GM13977 (cell line): ENCODE data around the gene KCNK1.

Experiments
- DNase-seq: peaks from one replicate; pipeline ENCODE4 v3.0.0; 2012; ENCODE audit warnings: low spot score
- CTCF ChIP-seq: IDR thresholded peaks from 2 replicates; pipeline ENCODE4 v1.5.1; 2012; ENCODE audit warnings: mild to moderate bottlenecking, control low read depth; ENCODE audit not compliant: insufficient read depth; ENCODE audit errors: extremely low read depth, missing control alignments
- in situ Hi-C: fragments of 300-500 bp; cut with MboI; formaldehyde crosslinking; loops from one replicate; pipeline ENCODE4 v1.12.0; 2022; ENCODE audit warnings: low sequenced_read_pairs, low pct_unique_long_range_greater_than_20kb, mixed read lengths, inconsistent platforms; ENCODE audit not compliant: unreplicated experiment

The KCNK1 gene

GRCh38 chr1:233624289-233624688, 10.4 kb downstream of the KCNK1 start:
- no peak for DNase-seq
- no peak for TF ChIP-seq CTCF
- in situ Hi-C loops: loop anchor here (10.0 kb wide), 1 partner anchor 51 kb away; no protein-coding TSS in a partner anchor

DNA sequence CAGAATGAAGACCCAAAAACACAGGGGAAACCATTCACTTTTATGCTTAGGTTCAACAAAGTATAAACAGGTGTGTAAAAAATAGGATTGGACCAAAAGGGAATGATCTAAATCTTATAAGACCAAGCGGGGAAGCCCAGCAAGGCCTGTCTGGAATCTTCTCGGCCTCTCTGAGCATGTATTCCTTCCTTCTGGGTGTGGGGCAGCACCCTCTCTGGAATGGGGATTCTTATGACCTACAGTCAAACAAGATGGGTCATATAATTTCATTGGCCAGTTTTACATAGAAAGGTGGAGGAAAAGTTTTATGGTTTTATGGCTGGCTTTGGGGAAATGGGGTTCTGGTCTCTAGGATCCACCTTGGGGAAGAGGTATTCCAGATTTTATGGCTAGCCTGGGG, 11.2 kb downstream of the KCNK1 start:
- in situ Hi-C loops: loop anchor here (10.0 kb wide), 1 partner anchor 50 kb away; no protein-coding TSS in a partner anchor
- no peak for DNase-seq
- TF ChIP-seq CTCF: no peak

DNA sequence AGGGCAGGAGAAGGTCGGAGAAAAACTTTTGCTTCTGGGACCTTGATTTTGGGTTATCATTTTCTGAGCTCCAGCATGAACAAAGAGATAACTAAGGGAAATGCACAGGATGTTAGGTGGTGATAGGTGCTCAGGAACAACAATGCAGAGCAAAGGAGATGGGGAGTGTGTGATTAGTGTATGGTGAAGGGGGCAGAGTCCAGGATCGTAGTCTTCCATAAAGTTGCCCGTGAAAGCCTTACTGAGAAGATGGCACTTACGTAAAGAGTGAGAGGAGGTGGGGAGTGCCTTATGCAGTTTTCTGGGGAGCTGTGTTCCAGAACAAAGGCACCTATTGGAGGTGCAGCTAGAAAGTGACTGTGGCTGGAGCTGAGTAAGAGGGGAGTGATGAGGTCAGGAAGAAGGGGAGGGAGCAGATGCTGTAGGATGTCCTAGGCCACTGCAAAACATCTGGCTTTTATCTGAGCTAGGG, 11.6 kb downstream of the KCNK1 start:
- in situ Hi-C loops: loop anchor here (10.0 kb wide), 1 partner anchor 49 kb away; no protein-coding TSS in a partner anchor
- no peak for DNase-seq
- TF ChIP-seq CTCF: no peak

DNA sequence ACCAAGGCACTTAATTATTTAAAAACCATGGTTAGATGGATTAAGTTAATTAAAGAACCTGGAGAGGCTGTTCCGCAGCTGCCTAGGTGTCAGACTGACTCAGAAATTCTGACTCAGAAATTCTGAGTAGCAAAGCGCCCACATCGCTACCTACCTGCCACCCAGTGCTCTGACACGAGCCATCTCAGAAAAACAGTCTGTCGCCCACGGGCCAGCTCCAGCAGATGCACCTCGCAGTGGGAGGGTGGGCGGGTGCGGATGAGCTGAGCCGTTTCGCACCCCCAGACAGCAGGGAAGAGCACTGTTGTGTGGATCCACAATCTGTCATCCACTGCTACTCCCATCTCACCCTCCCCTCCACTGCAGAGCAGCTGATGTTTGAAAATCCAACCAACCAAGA, 13.5 kb downstream of the KCNK1 start:
- TF ChIP-seq CTCF: no peak
- DNase-seq: no peak
- in situ Hi-C loops: loop anchor here (10.0 kb wide), 1 partner anchor 47 kb away; no protein-coding TSS in a partner anchor

DNA sequence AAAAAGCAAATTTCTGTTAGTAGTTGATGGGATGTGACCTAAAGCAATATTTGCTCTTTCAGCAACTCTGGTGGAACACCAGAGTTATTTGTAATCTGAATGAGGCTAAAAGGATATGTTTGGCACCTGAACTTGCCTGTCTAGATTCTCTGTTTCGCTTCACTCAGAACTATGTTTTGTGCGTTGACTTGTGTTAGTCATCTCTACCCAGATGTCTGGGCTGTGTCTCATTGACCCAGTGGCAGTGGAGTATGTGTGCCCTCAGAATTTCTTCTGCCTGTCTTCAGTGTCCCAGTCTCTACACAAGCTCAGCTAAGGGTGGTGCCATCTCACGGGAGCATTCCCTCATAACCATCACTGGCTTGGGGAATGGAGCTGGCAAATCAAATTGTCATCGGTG, 13.9 kb downstream of the KCNK1 start:
- in situ Hi-C loops: loop anchor here (10.0 kb wide), 1 partner anchor 47 kb away; no protein-coding TSS in a partner anchor
- TF ChIP-seq CTCF: no peak
- DNase-seq: no peak

- no peak for DNase-seq
- in situ Hi-C loops: loop anchor here (10.0 kb wide), 1 partner anchor 45 kb away; no protein-coding TSS in a partner anchor
- no peak for TF ChIP-seq CTCF
These were observed 15.5 kb downstream of the KCNK1 start for GRCh38 chr1:233629305-233629935.
